HAP-1 (cell line): ENCODE data around the gene POU4F1.
"Not testable (repeated sequence)": the region's sequence is repeated elsewhere in the genome, so short reads cannot be mapped to it uniquely, and the experiment has no call there.

ENCODE experiments used
- DNase-seq, 2 experiments: peaks; one replicate each; pipeline ENCODE4 v3.0.0-alpha.2; 2016 to 2020; ENCODE audit warnings: low spot score in 2 of 2
- H3K27me3 ChIP-seq: fragments of 250-450 bp; sonication (Bioruptor Pico); 2 replicates; pipeline ENCODE4 v1.5.1; 2020; ENCODE audit warnings: low read depth, mild to moderate bottlenecking, moderate library complexity
- H3K36me3 ChIP-seq: fragments of 250-450 bp; sonication (Bioruptor Pico); replicated peaks from 2 replicates; pipeline ENCODE4 v1.5.1; 2020; ENCODE audit warnings: mild to moderate bottlenecking
- H3K4me1 ChIP-seq: fragments of 250-450 bp; sonication (Bioruptor Pico); 2 replicates; pipeline ENCODE4 v1.5.1; 2020; ENCODE audit warnings: mild to moderate bottlenecking
- H3K4me3 ChIP-seq: fragments of 250-450 bp; sonication (Bioruptor Pico); 2 replicates; pipeline ENCODE4 v1.5.1; 2020; ENCODE audit warnings: mild to moderate bottlenecking, moderate library complexity
- H3K9me3 ChIP-seq: fragments of 250-450 bp; sonication (Bioruptor Pico); 2 replicates; pipeline ENCODE4 v1.5.1; 2020; ENCODE audit warnings: mild to moderate bottlenecking, moderate library complexity
- in situ Hi-C: fragments of 300-500 bp; cut with MboI; formaldehyde crosslinking; loops from 3 replicates; pipeline ENCODE4 v1.14.3; 2020; ENCODE audit warnings: low sequenced_read_pairs, inconsistent platforms, mixed read lengths

POU4F1 gene, protein sequence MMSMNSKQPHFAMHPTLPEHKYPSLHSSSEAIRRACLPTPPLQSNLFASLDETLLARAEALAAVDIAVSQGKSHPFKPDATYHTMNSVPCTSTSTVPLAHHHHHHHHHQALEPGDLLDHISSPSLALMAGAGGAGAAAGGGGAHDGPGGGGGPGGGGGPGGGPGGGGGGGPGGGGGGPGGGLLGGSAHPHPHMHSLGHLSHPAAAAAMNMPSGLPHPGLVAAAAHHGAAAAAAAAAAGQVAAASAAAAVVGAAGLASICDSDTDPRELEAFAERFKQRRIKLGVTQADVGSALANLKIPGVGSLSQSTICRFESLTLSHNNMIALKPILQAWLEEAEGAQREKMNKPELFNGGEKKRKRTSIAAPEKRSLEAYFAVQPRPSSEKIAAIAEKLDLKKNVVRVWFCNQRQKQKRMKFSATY

DNA sequence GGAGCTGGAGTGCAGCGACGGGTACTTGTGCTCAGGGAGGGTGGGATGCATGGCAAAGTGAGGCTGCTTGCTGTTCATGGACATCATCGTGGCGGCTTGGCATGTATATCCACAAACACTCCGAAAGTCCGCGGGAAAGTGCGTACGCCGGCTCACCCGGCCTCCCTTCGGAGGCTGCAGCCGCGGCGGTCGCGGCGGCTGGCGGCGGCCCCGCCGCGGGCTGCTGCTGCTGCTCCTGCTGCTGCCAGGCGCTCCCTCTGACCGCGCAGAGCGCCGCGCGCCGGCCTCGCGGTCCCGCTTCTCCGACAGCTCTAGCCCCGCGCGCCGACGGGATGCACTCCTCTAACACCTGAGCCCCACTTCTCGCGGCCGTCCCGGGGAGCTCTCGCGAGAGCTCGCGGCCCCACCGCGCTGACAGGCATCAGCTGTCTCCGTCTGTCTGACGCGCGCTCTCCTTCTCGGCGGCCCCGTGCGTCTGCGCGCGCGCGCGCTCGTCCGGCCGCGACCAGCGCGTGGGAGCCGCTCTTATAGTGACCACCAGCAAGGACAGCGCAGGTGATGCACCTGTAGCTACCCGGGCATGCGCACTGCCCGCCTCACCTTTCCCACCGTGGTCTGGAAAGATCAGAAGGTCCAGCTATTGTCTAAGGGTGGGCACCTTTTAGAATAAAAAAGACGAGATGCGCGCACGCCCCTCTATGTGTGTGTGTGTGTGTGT lies at the start of gene POU4F1:
POU4F1 (minus strand) TSS at position 313 of the 718 bp plus-strand sequence; CDS start at position 87, 226 bp downstream.
- Histone ChIP-seq H3K4me3 (peak within 1 kb of the TSS; percentile 34), H3K27me3 (peaks cover 21% of the 10 kb centered on the region), H3K36me3 (no peaks in the 10 kb centered on the region), H3K4me1 (peaks cover 2% of the 10 kb centered on the region; the same call in 1 of the 2 replicates), H3K9me3 (no peaks in the 10 kb centered on the region)
- DNase-seq: peak; percentile 71 to 91
- in situ Hi-C loops: no loop called here

DNA sequence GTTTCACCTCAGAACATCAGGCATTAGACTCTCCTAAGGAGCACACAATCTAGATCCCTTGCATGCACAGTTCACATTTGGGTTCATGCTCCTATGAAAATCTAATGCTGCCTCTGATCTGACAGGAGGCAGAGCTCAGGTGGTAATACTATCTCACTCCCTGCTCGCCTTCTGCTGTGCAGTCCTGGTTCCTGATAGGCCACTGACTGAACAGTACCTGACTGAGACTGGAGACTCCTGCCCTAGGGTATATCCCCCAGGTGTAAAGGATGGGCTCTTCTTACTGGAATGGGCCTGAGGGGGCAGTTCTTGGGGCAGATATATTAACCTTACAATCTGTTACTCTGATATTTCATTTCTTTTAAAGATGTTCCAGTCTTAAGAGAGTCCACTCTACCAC lies 49.3 kb upstream of the POU4F1 start:
- Histone ChIP-seq H3K4me1 (peaks cover 15% of the 10 kb centered on the region), H3K9me3 (no peaks in the 10 kb centered on the region), H3K27me3 (no peaks in the 10 kb centered on the region), H3K36me3 (peaks cover 3% of the 10 kb centered on the region; the same call in 1 of the 2 replicates), H3K4me3 (no peak overlapping the region)
- in situ Hi-C loops: no loop called here
- DNase-seq: no peak

DNA sequence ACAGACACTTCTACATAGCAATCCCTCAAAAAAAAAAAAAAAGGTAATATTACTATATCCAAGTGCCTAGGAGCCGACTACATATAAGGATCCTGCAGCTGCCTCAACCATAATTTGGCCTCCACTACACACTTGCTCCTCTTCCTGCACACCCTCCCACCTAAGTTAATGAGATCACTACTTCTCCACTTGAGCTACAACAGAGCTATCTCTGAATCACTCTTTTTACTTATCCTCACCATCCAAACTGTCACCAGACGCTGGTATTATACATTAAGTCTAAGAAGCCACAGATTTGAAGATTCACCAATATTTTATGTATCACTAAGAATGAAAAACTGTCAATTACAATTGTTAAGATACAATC lies 47.3 kb upstream of the POU4F1 start:
- in situ Hi-C loops: no loop called here
- Histone ChIP-seq H3K4me3 (no peak overlapping the region), H3K27me3 (no peaks in the 10 kb centered on the region), H3K4me1 (peaks cover 12% of the 10 kb centered on the region), H3K9me3 (no peaks in the 10 kb centered on the region), H3K36me3 (peaks cover 3% of the 10 kb centered on the region; the same call in 1 of the 2 replicates)
- DNase-seq: no peak

GRCh38 chr13:78649997-78650716 lies 46.8 kb upstream of the POU4F1 start:
- H3K4me1 ChIP-seq: peaks cover 12% of the 10 kb centered on the region
- no peak for DNase-seq
- H3K27me3 ChIP-seq: no peaks in the 10 kb centered on the region
- H3K9me3 ChIP-seq: no peaks in the 10 kb centered on the region
- in situ Hi-C loops: no loop called here
- 0 out of 2 replicates have a peak, but pooled peaks cover 3% of the 10 kb centered on the region for H3K36me3 ChIP-seq
- H3K4me3 ChIP-seq: no peak overlapping the region

DNA sequence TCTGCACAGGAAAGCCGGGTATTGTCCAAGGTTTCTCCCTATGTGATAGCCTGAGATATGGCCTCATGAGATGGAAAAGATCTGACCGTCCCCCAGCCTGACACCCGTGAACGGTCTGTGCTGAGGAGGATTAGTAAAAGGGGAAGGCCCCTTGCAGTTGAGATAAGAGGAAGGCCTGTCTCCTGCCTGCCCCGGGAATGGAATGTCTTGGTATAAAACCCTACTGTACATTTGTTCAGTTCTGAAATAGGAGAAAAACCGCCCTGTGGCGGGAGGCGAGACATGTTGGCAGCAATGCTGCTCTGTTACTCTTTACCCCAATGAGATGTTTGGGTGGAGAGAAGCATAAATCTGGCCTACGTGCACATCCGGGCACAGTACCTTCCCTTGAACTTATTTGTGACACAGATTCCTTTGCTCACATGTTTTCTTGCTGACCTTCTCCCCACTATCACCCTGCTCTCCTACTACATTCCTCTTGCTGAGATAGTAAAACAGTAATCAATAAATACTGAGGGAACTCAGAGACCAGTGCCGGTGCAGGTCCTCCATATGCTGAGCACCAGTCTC lies 43.8 kb upstream of the POU4F1 start:
- H3K9me3 ChIP-seq, H3K4me3 ChIP-seq, H3K27me3 ChIP-seq, H3K4me1 ChIP-seq, in situ Hi-C loops, DNase-seq: not testable (repeated sequence)
- peaks cover 13% of the 10 kb centered on the region for H3K36me3 ChIP-seq

- Histone ChIP-seq H3K4me1 (no peaks in the 10 kb centered on the region), H3K36me3 (peaks cover 64% of the 10 kb centered on the region), H3K27me3 (no peaks in the 10 kb centered on the region), H3K9me3 (no peaks in the 10 kb centered on the region), H3K4me3 (no peak overlapping the region)
- in situ Hi-C loops: no loop called here
- DNase-seq: no peak
These were observed 34.9 kb upstream of the POU4F1 start for GRCh38 chr13:78638216-78638615.

DNA sequence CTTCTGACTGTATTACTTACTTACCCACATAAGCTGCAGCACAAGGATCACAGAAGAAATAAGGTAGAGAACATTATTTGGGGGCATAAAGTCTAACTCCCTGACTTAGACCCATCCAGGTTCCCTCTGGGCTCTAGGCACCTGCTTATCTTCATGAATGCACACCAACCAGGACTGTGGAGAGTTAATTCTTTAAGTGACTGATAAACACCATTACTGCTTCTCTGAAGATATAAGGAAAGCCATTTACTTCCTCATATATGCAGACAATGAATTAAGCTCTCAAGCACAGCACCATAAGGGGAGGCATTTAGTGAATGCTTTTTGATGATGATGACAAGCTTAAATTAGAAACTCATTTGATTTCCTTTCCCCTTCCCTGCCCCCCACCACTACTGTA lies 33.1 kb upstream of the POU4F1 start:
- no peaks in the 10 kb centered on the region for H3K9me3 ChIP-seq
- no peaks in the 10 kb centered on the region for H3K4me1 ChIP-seq
- H3K4me3 ChIP-seq: no peak overlapping the region
- peaks cover 78% of the 10 kb centered on the region for H3K36me3 ChIP-seq
- H3K27me3 ChIP-seq: no peaks in the 10 kb centered on the region
- in situ Hi-C loops: no loop called here
- no peak for DNase-seq

DNA sequence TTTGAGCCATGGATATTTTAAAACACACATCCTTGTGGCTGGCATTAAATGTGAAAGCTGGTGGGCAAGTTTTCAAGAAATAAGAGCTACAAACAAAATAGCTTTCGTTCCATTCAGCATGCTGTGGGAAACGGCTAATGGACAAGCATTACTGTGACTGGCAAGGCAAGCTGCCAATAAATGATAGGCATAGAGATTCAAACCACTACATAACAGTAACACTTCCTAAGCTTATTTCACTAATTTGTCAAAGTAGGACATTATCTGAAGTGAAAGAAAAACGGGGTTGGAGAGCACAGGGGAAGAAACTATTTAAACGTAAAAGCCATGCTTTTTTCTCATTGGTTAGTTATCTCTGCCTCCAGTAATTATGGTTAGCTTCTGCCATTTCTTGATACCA lies 29.6 kb upstream of the POU4F1 start:
- Histone ChIP-seq H3K36me3 (peaks cover 77% of the 10 kb centered on the region), H3K4me3 (no peak overlapping the region), H3K9me3 (no peaks in the 10 kb centered on the region), H3K27me3 (no peaks in the 10 kb centered on the region), H3K4me1 (no peaks in the 10 kb centered on the region)
- no peak for DNase-seq
- in situ Hi-C loops: no loop called here

DNA sequence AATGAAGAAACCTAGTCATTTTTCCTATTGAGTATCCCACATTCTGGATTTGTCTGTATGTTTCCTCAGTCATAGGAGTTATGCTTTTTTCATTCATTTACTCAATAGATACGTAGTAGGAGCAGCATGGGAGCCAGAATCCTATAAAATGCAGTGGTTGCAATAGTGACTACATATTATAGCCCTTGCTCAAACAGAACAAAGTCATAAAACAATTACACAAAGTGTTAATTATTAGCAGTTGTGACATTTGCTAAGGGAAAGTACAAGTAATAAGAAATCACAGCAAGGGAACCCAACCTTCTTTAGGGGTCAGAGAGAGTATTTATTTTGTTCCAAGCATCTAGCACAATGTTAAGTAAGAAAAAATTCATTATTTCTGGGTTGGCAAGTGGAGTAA lies 27.7 kb upstream of the POU4F1 start:
- H3K36me3 ChIP-seq: peaks cover 62% of the 10 kb centered on the region

DNA sequence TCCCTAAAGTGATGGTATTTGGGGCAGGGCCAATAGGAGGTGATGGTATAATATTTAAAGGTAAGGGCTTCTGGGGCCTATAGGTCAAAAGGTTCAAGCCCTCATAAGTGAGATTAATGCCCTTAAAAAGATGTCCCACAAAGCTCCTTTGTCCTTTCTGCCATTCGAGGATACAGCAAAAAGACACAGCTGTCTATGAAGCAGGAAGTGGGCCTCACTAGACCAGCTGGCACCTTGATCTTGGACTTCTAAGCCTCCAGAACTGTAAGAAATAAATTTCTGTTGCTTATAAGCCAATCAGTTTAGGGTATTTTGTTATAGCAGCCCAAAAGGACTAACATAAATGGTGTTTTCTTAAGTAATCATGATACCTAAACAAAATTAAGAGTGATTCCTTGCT lies 27.2 kb upstream of the POU4F1 start:
- no peak for DNase-seq
- H3K4me1 ChIP-seq: no peaks in the 10 kb centered on the region
- in situ Hi-C loops: no loop called here
- H3K36me3 ChIP-seq: peaks cover 58% of the 10 kb centered on the region
- no peak overlapping the region for H3K4me3 ChIP-seq
- H3K9me3 ChIP-seq: no peaks in the 10 kb centered on the region
- no peaks in the 10 kb centered on the region for H3K27me3 ChIP-seq

More for the DNA sequence above, 27.7 kb upstream of the POU4F1 start:
- Histone ChIP-seq H3K4me1 (no peaks in the 10 kb centered on the region), H3K27me3 (no peaks in the 10 kb centered on the region), H3K4me3 (no peak overlapping the region), H3K9me3 (no peaks in the 10 kb centered on the region)
- no peak for DNase-seq
- in situ Hi-C loops: no loop called here

DNA sequence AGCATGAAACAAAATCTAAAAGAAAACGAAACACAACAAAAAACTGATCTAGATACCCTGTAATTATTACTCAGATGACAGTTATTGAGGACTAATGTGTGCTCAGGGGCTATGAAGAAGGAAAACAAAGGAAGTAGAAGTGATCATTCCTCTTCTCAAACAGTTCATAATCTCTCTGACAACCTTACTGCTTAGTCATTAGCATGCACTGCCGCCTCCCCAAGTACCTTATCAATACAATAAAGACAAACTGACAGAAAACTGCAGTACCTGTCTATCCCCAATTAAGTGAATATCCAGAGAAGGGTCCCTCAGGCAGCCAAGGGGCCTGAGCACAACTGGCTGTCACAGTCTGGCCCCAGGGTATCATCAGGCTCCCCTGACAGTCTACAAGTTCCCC lies 22.0 kb upstream of the POU4F1 start:
- no peaks in the 10 kb centered on the region for H3K27me3 ChIP-seq
- no peak for DNase-seq
- no peaks in the 10 kb centered on the region for H3K9me3 ChIP-seq
- H3K4me3 ChIP-seq: no peak overlapping the region
- no peaks in the 10 kb centered on the region for H3K4me1 ChIP-seq
- in situ Hi-C loops: no loop called here
- peaks cover 25% of the 10 kb centered on the region for H3K36me3 ChIP-seq

GRCh38 chr13:78623132-78623531 lies 19.8 kb upstream of the POU4F1 start:
- in situ Hi-C loops: no loop called here
- no peak for DNase-seq
- H3K9me3 ChIP-seq: no peaks in the 10 kb centered on the region
- H3K36me3 ChIP-seq: peaks cover 13% of the 10 kb centered on the region
- no peaks in the 10 kb centered on the region for H3K4me1 ChIP-seq
- no peaks in the 10 kb centered on the region for H3K27me3 ChIP-seq
- H3K4me3 ChIP-seq: no peak overlapping the region

DNA sequence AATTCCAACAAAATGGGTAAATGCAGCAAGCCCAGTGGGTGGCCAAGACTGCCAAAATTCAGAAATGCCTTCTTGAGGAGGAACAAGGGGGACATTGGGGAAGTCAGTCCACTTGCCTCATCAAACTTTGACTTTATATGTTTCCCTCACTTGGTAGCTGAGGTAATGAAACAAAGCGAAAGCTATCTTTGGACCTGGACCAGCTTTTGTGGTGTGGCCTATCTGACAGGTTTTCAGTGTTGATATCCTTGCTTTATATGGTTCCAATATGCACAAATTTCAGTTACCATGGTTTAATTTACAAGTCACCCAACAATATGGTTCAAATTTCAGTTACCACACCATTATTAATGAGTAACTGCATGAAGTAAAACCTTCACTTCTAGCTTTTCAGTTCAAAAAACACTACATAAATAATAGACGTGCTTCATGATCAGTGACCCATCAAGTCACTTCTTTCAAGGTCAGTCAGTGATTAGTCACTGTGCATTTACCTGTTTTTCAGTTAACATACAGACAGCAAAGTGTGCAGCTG lies 17.7 kb upstream of the POU4F1 start:
- Histone ChIP-seq H3K36me3 (peaks cover 28% of the 10 kb centered on the region), H3K9me3 (no peaks in the 10 kb centered on the region), H3K4me1 (no peaks in the 10 kb centered on the region), H3K27me3 (no peaks in the 10 kb centered on the region), H3K4me3 (no peak overlapping the region)
- no peak for DNase-seq
- in situ Hi-C loops: no loop called here
